Prostate gland (tissue), 2 donors: Measurements from ENCODE around the gene FKBP7.

Experiments used
- CTCF ChIP-seq, 4 experiments: fragments of 200-600 bp in 2 of 4; fragments of 450-650 bp in 2 of 4; sonication (generic) in 2 of 4; IDR thresholded peaks; 1 replicate in 3 of 4; 2 replicates in 1 of 4; pipeline ENCODE4 v1.5.1; 2016 to 2019; ENCODE audit warnings: antibody characterized with exemption in 4 of 4, mild to moderate bottlenecking in 2 of 4, moderate library complexity in 2 of 4
- POLR2AphosphoS5 ChIP-seq: sonication (generic); formaldehyde crosslinking; IDR thresholded peaks from one replicate; pipeline ENCODE4 v1.6.1; 2017; ENCODE audit warnings: antibody characterized with exemption

GRCh38 chr2:178436662-178437061 lies 41.7 kb downstream of the FKBP7 start:
- no peak for TF ChIP-seq POLR2AphosphoS5
- no peak for TF ChIP-seq CTCF (IDR thresholded peaks at IDR 0.05)
